ENCODE measurements around the gene KIF3B.

- TF ChIP-seq CTCF (conservative IDR thresholded peaks at IDR 0.05) (no peak), EZH2 (IDR thresholded peaks at IDR 0.05; ENCODE audit: low read depth) (no peak)
Measured at GRCh38 chr20:32301719-32302506, 24.5 kb downstream of the KIF3B start.
